AG04450 (cell line): ENCODE data around the gene ORM2. TPM values are rescaled to one million over a fixed set of nuclear protein-coding genes. Genes with fewer than 3 reads are reported as not detected.

ENCODE experiments used
- CTCF ChIA-PET: fragments of 300-600, 350-600 bp; formaldehyde crosslinking; extraction: SDS; loops from one replicate; lab custom pipeline; 2022; ENCODE audit warnings: antibody characterized with exemption, inconsistent platforms; lab: Charles Lee
- POLR2A ChIA-PET: fragments of 350-600 bp; formaldehyde crosslinking; extraction: SDS; loops from one replicate; lab custom pipeline; 2021; ENCODE audit warnings: antibody characterized with exemption, inconsistent platforms; lab: Yijun Ruan, JAX
- DNase-seq: peaks from one replicate; pipeline ENCODE4 v3.0.0-alpha.2; 2011; ENCODE audit warnings: low read depth, low spot score
- H3K27ac ChIP-seq: one replicate; pipeline ENCODE4 v1.5.1; 2012; ENCODE audit warnings: low read depth, low read length, control low read depth
- H3K27me3 ChIP-seq: one replicate; pipeline ENCODE4 v1.6.0; 2012; ENCODE audit warnings: low read length; ENCODE audit not compliant: control insufficient read depth, insufficient read depth
- H3K4me3 ChIP-seq: 2 replicates; pipeline ENCODE4 v1.5.1; 2011; ENCODE audit warnings: mild to moderate bottlenecking, low read depth, low read length, control low read depth
- H3K9me3 ChIP-seq: 2 replicates; pipeline ENCODE4 v1.5.1; 2012; ENCODE audit warnings: low read length; ENCODE audit not compliant: control insufficient read depth, insufficient read depth
- polyA plus RNA-seq: library from polyadenylated mRNA; depleted of rRNA; stranded (reverse); fragments of >200 nt; gene quantifications from 2 replicates; pipeline ENCODE4 v1.2.3, GENCODE V29; 2011
- TF ChIP-seq, protein P1 (sequence below): IDR thresholded peaks from 2 replicates; pipeline ENCODE4 v1.5.1; 2011; ENCODE audit warnings: low read depth, low read length, control low read depth, inconsistent platforms

Gene ORM2
- polyA plus RNA-seq, 1 experiment, result not detected

DNA sequence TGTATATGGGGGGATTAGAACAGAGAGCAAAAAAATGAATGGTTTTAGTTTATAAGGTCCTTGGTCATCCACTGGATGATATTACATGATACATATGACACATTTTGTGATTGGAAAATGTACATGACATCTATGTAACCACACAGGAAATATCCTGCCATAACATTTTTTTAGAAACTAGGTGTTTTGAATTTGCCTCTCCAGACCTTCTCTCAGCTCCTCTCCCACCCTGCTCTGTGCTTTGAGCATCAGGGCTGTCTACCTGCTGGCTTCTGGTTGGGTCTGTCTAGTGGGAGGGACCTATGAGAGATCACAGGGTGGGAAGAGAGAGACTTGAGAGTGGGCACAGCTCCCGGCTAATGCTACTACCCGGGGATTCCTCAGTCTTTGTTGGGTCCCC, 33.8 kb downstream of the ORM2 start:
- no peak for DNase-seq
- Histone ChIP-seq H3K27ac (no peak overlapping the region), H3K9me3 (no peaks in the 10 kb centered on the region), H3K27me3 (no peaks in the 10 kb centered on the region), H3K4me3 (no peak overlapping the region)
- ChIA-PET CTCF (interaction anchor here (1.1 to 1.5 kb wide), 2 partner anchors 24 to 281 kb away, joined by 5 read pairs; no protein-coding TSS in a partner anchor), POLR2A (interaction anchor here (1.2 to 1.8 kb wide), 2 partner anchors 10 to 24 kb away, joined by 4 to 9 read pairs; partner anchors contain the start of gene AKNA)
- TF ChIP-seq, protein P1, sequence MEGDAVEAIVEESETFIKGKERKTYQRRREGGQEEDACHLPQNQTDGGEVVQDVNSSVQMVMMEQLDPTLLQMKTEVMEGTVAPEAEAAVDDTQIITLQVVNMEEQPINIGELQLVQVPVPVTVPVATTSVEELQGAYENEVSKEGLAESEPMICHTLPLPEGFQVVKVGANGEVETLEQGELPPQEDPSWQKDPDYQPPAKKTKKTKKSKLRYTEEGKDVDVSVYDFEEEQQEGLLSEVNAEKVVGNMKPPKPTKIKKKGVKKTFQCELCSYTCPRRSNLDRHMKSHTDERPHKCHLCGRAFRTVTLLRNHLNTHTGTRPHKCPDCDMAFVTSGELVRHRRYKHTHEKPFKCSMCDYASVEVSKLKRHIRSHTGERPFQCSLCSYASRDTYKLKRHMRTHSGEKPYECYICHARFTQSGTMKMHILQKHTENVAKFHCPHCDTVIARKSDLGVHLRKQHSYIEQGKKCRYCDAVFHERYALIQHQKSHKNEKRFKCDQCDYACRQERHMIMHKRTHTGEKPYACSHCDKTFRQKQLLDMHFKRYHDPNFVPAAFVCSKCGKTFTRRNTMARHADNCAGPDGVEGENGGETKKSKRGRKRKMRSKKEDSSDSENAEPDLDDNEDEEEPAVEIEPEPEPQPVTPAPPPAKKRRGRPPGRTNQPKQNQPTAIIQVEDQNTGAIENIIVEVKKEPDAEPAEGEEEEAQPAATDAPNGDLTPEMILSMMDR, result no peak

DNA sequence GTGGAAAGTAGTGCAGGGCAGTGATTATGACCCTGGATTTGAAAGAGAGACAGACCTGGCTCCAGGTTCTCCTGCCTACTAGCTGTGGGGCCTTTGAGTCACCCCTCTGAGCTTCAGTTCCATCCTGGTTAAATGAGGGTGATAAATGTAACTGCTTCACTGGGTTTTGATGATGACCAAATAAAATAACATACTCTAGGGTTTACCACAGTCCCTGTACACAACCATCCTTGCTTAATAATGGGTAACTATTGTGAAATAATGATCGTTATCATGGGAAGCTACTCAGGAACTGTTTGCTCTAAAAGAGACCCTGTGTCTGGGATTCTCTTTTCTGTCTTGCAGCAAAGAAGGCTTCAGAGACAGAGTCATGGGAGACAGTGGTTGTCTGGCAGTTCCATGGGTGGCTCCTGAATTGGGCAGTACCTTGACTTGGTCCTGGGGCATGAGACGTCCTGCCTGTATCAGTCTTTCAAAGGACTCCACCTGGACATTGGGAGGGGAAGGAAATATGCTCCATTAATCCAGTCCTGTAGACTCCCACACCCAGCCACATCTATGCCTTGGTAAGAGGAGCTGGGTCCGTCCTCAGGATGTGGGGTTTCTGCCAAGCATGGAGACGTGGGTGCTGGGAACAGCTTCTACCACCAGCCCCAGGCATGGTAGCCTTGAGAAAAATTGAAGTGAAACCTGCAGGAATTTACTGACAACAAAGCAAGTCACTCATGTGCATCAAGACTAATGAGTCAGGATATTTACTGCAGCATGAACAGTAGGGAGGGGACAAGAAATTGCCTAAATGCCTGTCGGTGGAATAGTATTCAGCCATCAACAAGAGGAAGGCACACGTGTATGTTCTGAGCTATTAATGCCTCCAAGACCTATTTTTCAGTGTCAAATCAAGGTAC, 34.7 kb downstream of the ORM2 start:
- no peak overlapping the region for H3K4me3 ChIP-seq
- CTCF ChIA-PET, result interaction anchor here (0.8 to 1.5 kb wide), 4 partner anchors 11 to 282 kb away, joined by 3 to 5 read pairs (median 3); no protein-coding TSS in a partner anchor
- H3K9me3 ChIP-seq, result no peaks in the 10 kb centered on the region
- H3K27me3 ChIP-seq, result no peaks in the 10 kb centered on the region
- POLR2A ChIA-PET, result interaction anchor here (0.9 to 1.8 kb wide), 3 partner anchors 9 to 23 kb away, joined by 3 to 9 read pairs (median 4); partner anchors contain the start of gene AKNA
- TF ChIP-seq, protein P1, result no peak
- peak; percentile 42 for DNase-seq
- H3K27ac ChIP-seq, result peak overlapping the region; percentile 34

DNA sequence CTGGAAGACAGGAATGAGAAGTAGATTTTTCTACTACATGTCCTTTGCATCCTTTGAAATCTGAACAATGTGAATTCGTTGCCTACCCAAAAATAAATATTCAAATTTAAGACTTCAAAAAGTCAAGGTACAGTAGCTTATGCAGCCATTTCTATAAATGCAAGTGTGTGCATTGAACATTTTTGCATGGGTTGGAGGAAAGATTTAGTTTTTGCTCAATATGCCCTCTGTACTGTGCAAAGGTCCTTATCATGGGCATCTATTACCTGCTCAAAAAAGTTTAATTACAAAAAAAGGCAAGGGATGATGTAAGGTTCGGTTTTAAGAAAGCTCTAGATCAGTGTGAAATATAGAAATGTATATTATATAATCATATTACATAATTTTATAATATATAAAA, 35.5 kb downstream of the ORM2 start:
- Histone ChIP-seq H3K27ac (no peak overlapping the region), H3K9me3 (no peaks in the 10 kb centered on the region), H3K27me3 (no peaks in the 10 kb centered on the region), H3K4me3 (no peak overlapping the region)
- CTCF ChIA-PET, result interaction anchor here (0.6 to 1.5 kb wide), 3 partner anchors 11 to 70 kb away, joined by 3 read pairs; no protein-coding TSS in a partner anchor
- TF ChIP-seq, protein P1, result no peak
- no peak for DNase-seq
- POLR2A ChIA-PET, result interaction anchor here (0.9 to 1.8 kb wide), 2 partner anchors 16 to 22 kb away, joined by 3 to 9 read pairs; partner anchors contain the start of gene AKNA

DNA sequence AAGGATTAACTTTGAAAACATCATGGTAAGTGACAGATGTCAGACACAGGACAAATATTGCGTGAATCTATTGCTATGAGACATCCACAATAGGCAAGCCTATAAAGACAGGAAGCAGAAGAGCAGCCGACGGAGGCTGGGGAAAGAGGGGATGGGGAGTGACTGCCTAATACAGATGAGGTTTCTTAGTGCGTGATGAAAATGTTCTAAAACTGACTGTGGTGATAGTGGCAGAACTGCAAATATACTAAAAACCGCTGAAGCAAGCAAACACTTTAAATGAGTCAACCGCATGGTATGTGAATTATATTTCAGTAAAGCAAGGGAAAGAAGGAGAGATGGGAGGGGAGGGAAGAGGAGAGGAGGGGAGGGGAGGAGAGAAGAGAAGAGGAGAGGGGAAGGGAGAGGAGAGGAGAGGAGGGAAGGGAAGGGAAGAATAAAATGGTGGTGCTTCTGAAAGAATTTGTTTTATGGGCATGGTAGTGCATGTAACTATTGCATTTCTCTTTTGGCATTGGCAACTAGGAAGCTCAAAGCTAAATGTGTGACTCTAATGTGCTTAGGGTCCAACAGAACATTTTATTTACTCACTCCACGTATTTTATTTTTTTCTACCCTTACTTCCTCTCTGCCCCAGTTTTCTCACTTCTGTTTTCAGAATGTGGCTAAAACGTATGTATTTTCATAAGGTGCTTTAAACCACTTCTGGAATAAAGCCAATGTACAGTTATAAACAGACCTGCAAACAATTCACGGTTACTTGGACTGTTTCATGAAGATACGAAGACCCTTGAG, 36.9 kb downstream of the ORM2 start:
- no peaks in the 10 kb centered on the region for H3K27me3 ChIP-seq
- H3K27ac ChIP-seq, result peak overlapping the region; percentile 42
- CTCF ChIA-PET, result interaction anchor here (0.6 kb wide), 1 partner anchor 31 kb away, joined by 3 read pairs; no protein-coding TSS in a partner anchor
- H3K9me3 ChIP-seq, result no peaks in the 10 kb centered on the region
- no peak overlapping the region for H3K4me3 ChIP-seq
- DNase-seq, result peak; percentile 64
- TF ChIP-seq, protein P1, result no peak
- POLR2A ChIA-PET, result interaction anchor here (0.6 kb wide), 1 partner anchor 44 kb away, joined by 3 read pairs; no protein-coding TSS in a partner anchor
